IMR-90 (cell line): ENCODE measurements around the gene YWHAG. TPM values are rescaled to one million over a fixed set of nuclear protein-coding genes. Genes with fewer than 3 reads are reported as not detected.

ENCODE experiments used
- ATAC-seq: fragments of 200-7000 bp; cut with Tn5 transposase; 2 replicates; pipeline ENCODE4 v1.9.1; 2020; ENCODE audit warnings: low read depth, mild to moderate bottlenecking, moderate library complexity
- BruUV-seq: library from RNA; stranded (reverse); fragments of 400-500 nt; replicated peaks from 2 replicates; lab custom pipeline; 2021; lab: Mats Ljungman, UMichigan
- CTCF ChIA-PET: fragments of 300-600 bp; formaldehyde crosslinking; extraction: SDS; loops from one replicate; lab custom pipeline; 2021; ENCODE audit warnings: antibody characterized with exemption; lab: Yijun Ruan, JAX
- POLR2A ChIA-PET: fragments of 300-600 bp; sonication (Branson Sonifier 250); formaldehyde crosslinking; loops from one replicate; lab custom pipeline; 2022; ENCODE audit warnings: antibody characterized with exemption; ENCODE audit not compliant: unreplicated experiment; lab: Charles Lee
- DNase-seq: peaks from one replicate; pipeline ENCODE4 v3.0.0; 2013
- H2AFZ ChIP-seq: replicated peaks from 2 replicates; pipeline ENCODE3; 2013; ENCODE audit warnings: low read length, mild to moderate bottlenecking; ENCODE audit not compliant: poor library complexity
- H2AK5ac ChIP-seq: 2 replicates; pipeline ENCODE4 v1.6.1; 2013; ENCODE audit warnings: low read depth, low read length, inconsistent platforms
- H2AK9ac ChIP-seq: replicated peaks from 2 replicates; pipeline ENCODE3; 2013; ENCODE audit warnings: mild to moderate bottlenecking, low read depth, low read length, moderate library complexity; ENCODE audit not compliant: poor library complexity
- H2BK120ac ChIP-seq: 2 replicates; pipeline ENCODE4 v1.6.1; 2013; ENCODE audit warnings: low read depth, low read length, inconsistent platforms
- H2BK15ac ChIP-seq: 3 replicates; pipeline ENCODE4 v1.6.1; 2013; ENCODE audit warnings: low read depth, low read length, inconsistent platforms
- H2BK20ac ChIP-seq: 2 replicates; pipeline ENCODE4 v1.6.1; 2013; ENCODE audit warnings: low read depth, mild to moderate bottlenecking, inconsistent platforms, low read length, moderate library complexity
- H2BK5ac ChIP-seq: 2 replicates; pipeline ENCODE4 v1.6.1; 2013; ENCODE audit warnings: mild to moderate bottlenecking, low read depth, low read length, inconsistent platforms; ENCODE audit not compliant: poor library complexity, severe bottlenecking
- H3K14ac ChIP-seq: replicated peaks from 2 replicates; pipeline ENCODE4 v1.6.1; 2013; ENCODE audit warnings: low read depth, low read length, inconsistent platforms
- H3K18ac ChIP-seq: 2 replicates; pipeline ENCODE4 v1.6.1; 2013; ENCODE audit warnings: low read depth, low read length, control low read depth
- H3K23ac ChIP-seq: 2 replicates; pipeline ENCODE4 v1.6.1; 2013; ENCODE audit warnings: low read depth, low read length, inconsistent platforms
- H3K27ac ChIP-seq: 2 replicates; pipeline ENCODE4 v1.5.1; 2013; ENCODE audit warnings: mild to moderate bottlenecking, control low read depth, low read length; ENCODE audit not compliant: insufficient read depth
- H3K27me3 ChIP-seq: 2 replicates; pipeline ENCODE4 v1.6.1; 2013; ENCODE audit warnings: low read length; ENCODE audit not compliant: control insufficient read depth, insufficient read depth
- H3K36me3 ChIP-seq: 2 replicates; pipeline ENCODE4 v1.6.1; 2013; ENCODE audit warnings: low read length, mixed read lengths; ENCODE audit not compliant: control insufficient read depth, insufficient read depth
- H3K4ac ChIP-seq: 2 replicates; pipeline ENCODE4 v1.6.1; 2013; ENCODE audit warnings: low read depth, low read length, inconsistent platforms
- H3K4me1 ChIP-seq: 2 replicates; pipeline ENCODE4 v1.6.1; 2013; ENCODE audit warnings: low read length, mixed read lengths; ENCODE audit not compliant: control insufficient read depth, insufficient read depth
- H3K4me2 ChIP-seq: 2 replicates; pipeline ENCODE4 v1.6.1; 2013; ENCODE audit warnings: low read depth, mild to moderate bottlenecking, control low read depth, low read length, moderate library complexity
- H3K4me3 ChIP-seq: 2 replicates; pipeline ENCODE4 v1.5.1; 2013; ENCODE audit warnings: low read depth, mild to moderate bottlenecking, control low read depth, low read length, moderate library complexity; ENCODE audit not compliant: insufficient read depth
- H3K56ac ChIP-seq: 2 replicates; pipeline ENCODE4 v1.6.1; 2013; ENCODE audit warnings: low read length, inconsistent platforms; ENCODE audit not compliant: insufficient read depth; ENCODE audit errors: extremely low read depth
- H3K79me1 ChIP-seq, 2 experiments: 2 replicates each; pipeline ENCODE4 v1.6.1; 2013; ENCODE audit warnings: low read length in 2 of 2, inconsistent platforms in 1 of 2, low read depth in 1 of 2
- H3K9ac ChIP-seq: 2 replicates; pipeline ENCODE4 v1.6.1; 2013; ENCODE audit warnings: low read depth, low read length, control low read depth
- H3K9me1 ChIP-seq: 2 replicates; pipeline ENCODE4 v1.6.1; 2013; ENCODE audit warnings: low read length, inconsistent platforms; ENCODE audit not compliant: insufficient read depth
- H3K9me3 ChIP-seq: 2 replicates; pipeline ENCODE4 v1.6.1; 2013; ENCODE audit warnings: low read length; ENCODE audit not compliant: control insufficient read depth, insufficient read depth
- H4K20me1 ChIP-seq: 2 replicates; pipeline ENCODE4 v1.6.1; 2013; ENCODE audit warnings: low read length, inconsistent platforms; ENCODE audit not compliant: insufficient read depth
- H4K5ac ChIP-seq: 2 replicates; pipeline ENCODE4 v1.6.1; 2013; ENCODE audit warnings: mild to moderate bottlenecking, low read depth, low read length, control low read depth
- H4K8ac ChIP-seq, 2 experiments: 2 replicates each; pipeline ENCODE4 v1.6.1; 2013; ENCODE audit warnings: low read depth in 2 of 2, low read length in 2 of 2, control low read depth in 1 of 2, inconsistent platforms in 1 of 2
- H4K91ac ChIP-seq: 2 replicates; pipeline ENCODE4 v1.6.1; 2013; ENCODE audit warnings: low read depth, low read length, inconsistent platforms; ENCODE audit not compliant: insufficient read depth
- CEBPB ChIP-seq: IDR thresholded peaks from 2 replicates; pipeline ENCODE4 v1.6.1; 2012; ENCODE audit warnings: low read depth, low read length, improper control_type of control experiment
- CTCF ChIP-seq: conservative IDR thresholded peaks from 2 replicates; pipeline ENCODE4 v1.5.1; 2012; ENCODE audit warnings: mild to moderate bottlenecking, low read depth, low read length, improper control_type of control experiment
- WGBS, 2 experiments: methylation state at CpG; one replicate each; pipeline versions ENCODE4 v1.1.5 to v1.1.7; 2013; ENCODE audit warnings: missing lambda C conversion rate in 2 of 2; ENCODE audit not compliant: insufficient read length in 1 of 2; ENCODE audit errors: extremely low coverage in 2 of 2; 5-methylcytosine and 5-hydroxymethylcytosine counted together
- dilution Hi-C: fragments of 300-500 bp; cut with HindIII; formaldehyde crosslinking; loops from one replicate; pipeline ENCODE4 v1.14.3; 2018; ENCODE audit warnings: low sequenced_read_pairs; ENCODE audit not compliant: unreplicated experiment
- in situ Hi-C: fragments of 300-500 bp; cut with MboI; formaldehyde crosslinking; loops from 3 replicates; pipeline ENCODE4 v1.14.3; 2019; ENCODE audit warnings: low sequenced_read_pairs, inconsistent platforms, mixed read lengths
- intact Hi-C: fragments of 100-400 bp; cut with micrococcal nuclease; formaldehyde crosslinking; loops from 2 replicates; pipeline ENCODE4 v1.10.0; 2022
- polyA plus RNA-seq, 3 experiments: library from polyadenylated mRNA; depleted of rRNA; stranded (reverse); fragments of >200 nt; gene quantifications; 2 replicates each; pipeline ENCODE4 v1.2.3, GENCODE V29; 2012; ENCODE audit warnings: low replicate concordance in 1 of 3
- total RNA-seq: library from RNA; depleted of rRNA; stranded (reverse); fragments of >200 nt; gene quantifications from 2 replicates; pipeline ENCODE4 v1.2.3, GENCODE V29; 2012

YWHAG gene
- total and polyA plus RNA-seq, 2 of the 4 experiments (the other 2 are of a cell fraction): 40.1 to 64.9 TPM

GRCh38 chr7:76337147-76337546 lies 21.6 kb downstream of the YWHAG start:
- H4K5ac ChIP-seq: no peak overlapping the region
- ATAC-seq: no peak
- H4K20me1 ChIP-seq: peaks cover 99% of the 10 kb centered on the region
- H3K27me3 ChIP-seq: no peaks in the 10 kb centered on the region
- H3K18ac ChIP-seq: no peak overlapping the region
- DNase-seq: no peak
- H2AFZ ChIP-seq: no peak overlapping the region
- H2BK5ac ChIP-seq: no peak overlapping the region
- TF ChIP-seq CTCF: no peak
- no peak for TF ChIP-seq CEBPB
- no peak overlapping the region; the same call in 1 of the 2 replicates for H3K27ac ChIP-seq
- no TSS peak for BruUV-seq
- WGBS, 2 experiments: no CpG with 5 or more reads among the region's 6 CpGs
- intact Hi-C loops: no loop called here
- H3K36me3 ChIP-seq: peaks cover 16% of the 10 kb centered on the region
- H3K4me1 ChIP-seq: peaks cover 26% of the 10 kb centered on the region
- peaks cover under 1 to 73% of the 10 kb centered on the region in 2 experiments; a peak in 3 of 4 replicates for H3K79me1 ChIP-seq
- POLR2A ChIA-PET: no interaction called here
- H4K91ac ChIP-seq: no peak overlapping the region
- H2BK20ac ChIP-seq: no peak overlapping the region
- no peak overlapping the region for H2AK9ac ChIP-seq
- dilution Hi-C loops: no loop called here
- H3K56ac ChIP-seq: no peak overlapping the region
- no peak overlapping the region for H3K4me2 ChIP-seq
- H3K9me3 ChIP-seq: no peaks in the 10 kb centered on the region
- H4K8ac ChIP-seq: no peak overlapping the region
- no peak overlapping the region for H3K9ac ChIP-seq
- H3K9me1 ChIP-seq: peaks cover 25% of the 10 kb centered on the region
- H3K23ac ChIP-seq: no peak overlapping the region
- H3K4ac ChIP-seq: no peak overlapping the region
- H2BK15ac ChIP-seq: no peak overlapping the region
- H3K14ac ChIP-seq: no peak overlapping the region
- in situ Hi-C loops: no loop called here
- no peak overlapping the region for H2AK5ac ChIP-seq
- CTCF ChIA-PET: no interaction called here
- no peak overlapping the region for H2BK120ac ChIP-seq
- no peak overlapping the region for H3K4me3 ChIP-seq
